Fibroblast of gingiva (primary cell): ENCODE measurements around the gene ANKRD23.
"Not testable (repeated sequence)": the region's sequence is repeated elsewhere in the genome, so short reads cannot be mapped to it uniquely, and the experiment has no call there.

Experiments
- DNase-seq: peaks from one replicate; pipeline ENCODE4 v3.0.0-alpha.2; 2011; ENCODE audit warnings: low read depth

Gene ANKRD23

DNA sequence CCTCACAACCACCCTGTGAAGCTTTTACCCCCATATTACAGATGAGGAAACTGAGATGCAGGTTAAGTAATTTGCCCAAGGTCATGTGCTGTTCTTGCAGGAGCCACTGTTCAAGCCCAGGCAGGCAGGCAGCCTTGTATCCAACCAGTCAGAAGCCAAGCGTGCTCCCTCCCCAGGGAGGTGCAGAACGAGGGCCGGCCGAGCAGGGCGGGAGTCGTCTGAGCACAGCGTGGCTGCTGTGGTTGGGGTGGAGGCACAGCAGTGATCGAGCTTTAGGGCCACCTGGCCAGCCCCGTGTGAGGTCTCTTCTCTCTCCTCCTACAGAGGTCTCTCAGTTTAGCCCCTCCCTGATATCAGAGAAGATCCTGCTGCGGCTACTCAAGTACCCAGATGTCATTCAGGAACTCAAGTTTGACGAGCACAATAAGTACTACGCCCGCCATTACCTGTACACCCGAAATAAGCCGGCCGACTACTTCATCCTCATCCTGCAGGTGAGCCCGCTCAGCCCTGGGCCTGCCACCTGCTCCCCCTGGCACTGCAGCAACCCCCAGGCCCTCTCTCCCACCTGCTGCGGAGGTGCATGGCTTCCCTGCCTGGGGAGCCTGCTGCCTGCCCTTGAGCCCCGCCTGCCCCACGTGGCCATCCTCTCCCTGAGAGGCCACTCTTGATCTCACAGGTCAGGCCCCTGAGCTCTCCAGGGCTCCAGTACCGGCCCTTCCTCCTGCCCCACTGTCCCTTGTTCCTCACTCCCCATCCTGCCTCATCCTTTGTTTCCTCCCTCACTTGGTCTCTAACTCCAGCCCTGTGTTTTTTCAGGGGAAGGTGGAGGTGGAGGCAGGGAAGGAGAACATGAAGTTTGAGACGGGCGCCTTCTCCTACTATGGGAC is 44.8 kb downstream of the ANKRD23 start:
- DNase-seq: no peak

DNA sequence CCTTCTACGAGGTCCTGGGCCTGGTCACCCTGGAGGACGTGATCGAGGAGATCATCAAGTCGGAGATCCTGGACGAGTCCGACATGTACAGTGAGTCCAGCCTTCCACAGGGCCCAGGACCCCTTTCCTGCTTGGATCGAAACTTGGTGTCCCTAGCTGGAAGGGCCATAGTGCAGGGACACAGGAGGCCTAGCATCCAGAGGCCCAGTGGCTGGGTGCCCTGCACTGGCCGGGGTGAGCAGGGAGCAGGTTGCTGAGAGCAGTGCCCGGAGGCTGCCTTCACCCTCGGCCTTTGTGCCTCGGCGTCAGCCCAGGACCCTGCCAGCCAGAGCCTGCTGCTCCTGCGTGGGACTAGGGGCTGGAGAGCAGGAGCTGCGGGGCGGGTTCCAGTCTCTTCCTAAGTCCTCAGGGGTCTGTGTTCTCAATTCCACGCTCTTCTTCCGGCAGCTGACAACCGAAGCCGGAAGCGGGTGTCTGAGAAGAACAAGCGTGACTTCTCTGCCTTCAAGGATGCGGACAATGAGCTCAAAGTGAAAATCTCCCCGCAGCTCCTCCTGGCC is 46.7 kb downstream of the ANKRD23 start:
- DNase-seq: no peak

DNA sequence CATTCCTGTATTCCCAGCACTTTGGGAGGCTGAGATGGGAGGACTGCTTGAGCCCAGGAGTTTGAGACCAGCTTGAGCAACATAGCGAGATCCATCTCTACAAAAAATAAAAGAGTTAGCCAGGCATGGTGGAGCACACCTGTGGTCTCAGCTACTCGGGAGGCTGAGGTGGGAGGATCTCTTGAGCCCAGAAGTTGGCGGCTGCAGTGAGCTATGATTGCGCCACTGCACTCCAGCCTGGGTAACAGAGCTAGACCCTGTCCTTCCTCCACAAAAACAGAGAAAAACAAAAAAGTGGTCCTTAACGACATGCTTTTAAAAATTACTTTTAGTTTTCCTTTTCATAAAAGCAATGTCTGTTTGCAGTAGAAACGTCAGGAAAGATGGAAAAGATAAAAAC is 47.3 kb downstream of the ANKRD23 start:
- not testable (repeated sequence) for DNase-seq

DNA sequence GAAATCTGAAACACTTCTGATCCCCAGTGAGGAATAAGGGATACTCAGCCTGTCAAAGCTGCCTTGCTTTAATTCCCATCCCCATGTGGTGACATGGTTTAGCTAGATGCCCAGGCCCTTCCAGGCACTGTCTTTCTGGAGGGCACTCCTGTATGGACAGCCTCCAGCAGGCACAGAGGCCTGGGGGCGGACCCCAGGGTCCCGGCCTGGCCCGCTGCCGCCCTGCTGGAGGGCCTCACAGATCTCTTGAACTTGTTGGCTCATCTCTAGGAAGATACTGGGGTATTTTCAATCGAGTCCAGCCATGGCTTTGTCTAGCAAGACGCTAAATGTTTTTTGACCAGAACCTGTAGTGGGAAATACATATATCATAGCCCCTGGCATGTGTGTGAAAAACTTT is 48.7 kb downstream of the ANKRD23 start:
- DNase-seq: no peak

DNA sequence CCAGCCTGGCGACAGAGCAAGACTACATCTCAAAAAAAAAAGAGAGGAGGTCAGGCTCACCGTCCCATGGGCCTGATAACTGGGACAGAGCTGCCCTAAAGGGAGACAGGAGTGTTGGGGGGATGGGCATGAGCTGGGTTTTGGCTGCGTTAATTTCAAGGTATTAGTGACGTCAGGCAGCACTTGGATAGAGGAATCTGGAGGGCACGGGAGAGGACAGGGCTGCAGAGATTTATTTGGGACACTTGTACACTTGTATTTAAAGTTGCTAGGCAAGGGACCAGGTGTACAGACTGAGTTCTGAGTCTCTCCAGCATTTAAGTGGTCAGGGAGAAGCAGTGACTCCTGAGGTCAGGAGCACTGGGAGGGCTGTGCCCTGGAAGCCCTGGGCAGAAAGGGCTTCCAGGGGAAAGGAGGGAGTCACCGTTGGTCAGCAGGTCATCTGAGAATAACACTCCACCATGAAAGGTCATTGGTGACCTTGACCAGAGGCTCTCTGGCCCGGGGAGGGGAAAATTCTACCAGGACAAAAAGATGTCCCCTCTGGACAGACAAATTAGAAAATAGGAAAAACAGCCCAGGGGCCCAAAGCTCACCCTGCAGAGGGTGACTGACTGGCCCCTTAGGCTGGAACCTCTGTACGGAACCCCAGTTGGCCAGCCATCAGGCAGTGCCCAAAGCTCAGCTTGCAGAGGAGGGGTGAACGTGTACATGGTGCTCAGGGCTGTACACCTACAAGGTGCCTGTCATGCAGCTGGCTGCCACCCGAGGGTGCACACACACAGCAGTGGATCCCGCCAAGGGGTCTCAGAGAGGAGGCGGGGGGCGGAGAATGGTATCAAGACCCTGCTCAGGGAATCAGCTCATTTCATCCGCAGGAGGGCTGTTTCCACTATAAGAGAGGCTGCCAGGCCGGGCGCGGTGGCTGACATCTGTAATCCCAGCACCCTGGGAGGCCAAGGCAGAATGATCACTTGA is 50.8 kb downstream of the ANKRD23 start:
- no peak for DNase-seq

DNA sequence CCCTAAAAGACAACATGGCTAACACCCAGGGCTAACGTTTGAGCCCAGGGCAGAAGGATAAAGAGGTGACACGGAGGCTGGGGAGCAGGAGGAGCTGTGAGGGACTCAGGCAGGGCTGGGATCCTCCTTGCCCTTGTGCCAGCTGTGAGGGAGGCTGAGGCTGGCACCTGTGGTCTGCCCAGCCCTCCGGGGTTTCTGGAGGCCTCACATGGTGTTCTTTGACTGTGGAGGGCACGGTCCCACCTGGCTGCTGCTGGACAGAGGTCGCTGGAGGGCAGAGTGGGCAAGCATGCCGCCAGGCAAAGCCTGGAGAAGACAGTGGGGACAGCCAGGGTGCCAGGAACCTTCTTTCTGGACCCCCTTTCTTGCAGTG is 54.6 kb downstream of the ANKRD23 start:
- no peak for DNase-seq

DNA sequence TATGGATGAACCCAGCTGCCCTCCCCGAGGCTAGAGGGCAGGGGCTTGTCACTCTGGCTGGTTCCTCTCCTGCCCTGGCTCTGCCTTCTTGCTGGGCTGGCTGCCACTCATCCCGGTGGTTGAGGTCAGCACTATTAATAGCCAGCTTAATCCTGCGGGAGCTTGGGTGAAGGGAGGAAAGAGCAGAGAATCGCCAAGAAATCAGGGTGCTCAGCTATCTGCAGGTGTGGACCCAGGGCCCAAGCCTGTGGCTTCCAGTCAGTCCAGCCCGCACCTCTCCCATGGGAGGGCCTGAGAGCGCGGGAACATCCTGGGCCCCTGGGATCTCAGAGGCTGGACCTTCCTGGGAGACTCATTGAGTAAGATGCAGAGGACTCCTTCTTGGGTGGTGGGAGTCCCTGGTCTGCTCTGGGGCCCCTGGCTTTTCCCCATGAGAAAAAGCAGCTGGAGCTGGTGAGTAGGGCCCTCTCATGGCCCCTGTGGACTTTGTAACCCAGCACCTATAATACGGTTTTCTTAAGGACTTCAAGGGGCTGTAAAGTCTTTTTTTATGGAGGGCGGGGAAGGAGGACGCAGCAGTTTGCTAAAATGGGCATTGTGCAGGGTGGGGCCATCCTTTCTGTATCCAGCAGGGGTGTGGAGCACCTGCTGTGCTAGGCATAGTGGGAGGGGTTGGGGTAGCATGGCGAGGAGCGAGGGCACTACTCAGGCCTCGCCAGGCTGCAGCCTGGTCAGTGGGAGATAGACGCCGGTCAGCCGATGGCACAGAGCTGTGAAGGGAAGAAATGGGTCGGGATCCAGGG is 55.2 kb downstream of the ANKRD23 start:
- DNase-seq: no peak
